Choroid plexus epithelial cell (primary cell): ENCODE measurements around the gene LRRFIP2.
A peak's percentile ranks its signal among the peaks of the same experiment; 100 is the strongest.

Experiments used
- DNase-seq: peaks from one replicate; pipeline ENCODE4 v3.0.0-alpha.2; 2010; ENCODE audit warnings: low read depth
- H3K4me3 ChIP-seq: 2 replicates; pipeline ENCODE4 v1.5.1; 2011; ENCODE audit warnings: low read depth, mild to moderate bottlenecking, control low read depth, low read length, moderate library complexity
- TF ChIP-seq, protein P1 (sequence below): conservative IDR thresholded peaks from 2 replicates; pipeline ENCODE4 v1.5.1; 2011; ENCODE audit warnings: low read depth, mild to moderate bottlenecking, control low read depth, inconsistent platforms, low read length, moderate library complexity

Gene LRRFIP2

DNA sequence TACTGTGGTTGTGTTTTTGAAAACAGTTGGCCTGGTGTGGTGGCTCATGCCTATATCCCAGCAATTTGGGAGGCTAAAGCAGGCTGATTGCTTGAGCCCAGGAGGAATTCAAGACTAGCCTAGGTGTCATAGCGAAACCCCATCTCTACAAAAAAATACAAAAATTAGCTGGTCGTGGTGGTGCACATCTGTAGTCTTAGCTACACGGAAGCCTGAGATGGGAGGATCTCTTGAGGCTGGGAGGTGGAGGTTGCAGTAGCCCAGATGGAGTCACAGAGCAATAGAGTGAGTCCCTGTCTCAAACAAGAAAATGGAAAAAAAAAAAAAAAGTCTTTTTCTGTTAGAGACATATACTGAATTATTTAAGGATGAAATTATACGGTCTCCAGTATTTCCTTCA lies 14.7 kb upstream of the LRRFIP2 start:
- DNase-seq: no peak
- H3K4me3 ChIP-seq: no peak overlapping the region
- TF ChIP-seq, protein P1, sequence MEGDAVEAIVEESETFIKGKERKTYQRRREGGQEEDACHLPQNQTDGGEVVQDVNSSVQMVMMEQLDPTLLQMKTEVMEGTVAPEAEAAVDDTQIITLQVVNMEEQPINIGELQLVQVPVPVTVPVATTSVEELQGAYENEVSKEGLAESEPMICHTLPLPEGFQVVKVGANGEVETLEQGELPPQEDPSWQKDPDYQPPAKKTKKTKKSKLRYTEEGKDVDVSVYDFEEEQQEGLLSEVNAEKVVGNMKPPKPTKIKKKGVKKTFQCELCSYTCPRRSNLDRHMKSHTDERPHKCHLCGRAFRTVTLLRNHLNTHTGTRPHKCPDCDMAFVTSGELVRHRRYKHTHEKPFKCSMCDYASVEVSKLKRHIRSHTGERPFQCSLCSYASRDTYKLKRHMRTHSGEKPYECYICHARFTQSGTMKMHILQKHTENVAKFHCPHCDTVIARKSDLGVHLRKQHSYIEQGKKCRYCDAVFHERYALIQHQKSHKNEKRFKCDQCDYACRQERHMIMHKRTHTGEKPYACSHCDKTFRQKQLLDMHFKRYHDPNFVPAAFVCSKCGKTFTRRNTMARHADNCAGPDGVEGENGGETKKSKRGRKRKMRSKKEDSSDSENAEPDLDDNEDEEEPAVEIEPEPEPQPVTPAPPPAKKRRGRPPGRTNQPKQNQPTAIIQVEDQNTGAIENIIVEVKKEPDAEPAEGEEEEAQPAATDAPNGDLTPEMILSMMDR: no peak

DNA sequence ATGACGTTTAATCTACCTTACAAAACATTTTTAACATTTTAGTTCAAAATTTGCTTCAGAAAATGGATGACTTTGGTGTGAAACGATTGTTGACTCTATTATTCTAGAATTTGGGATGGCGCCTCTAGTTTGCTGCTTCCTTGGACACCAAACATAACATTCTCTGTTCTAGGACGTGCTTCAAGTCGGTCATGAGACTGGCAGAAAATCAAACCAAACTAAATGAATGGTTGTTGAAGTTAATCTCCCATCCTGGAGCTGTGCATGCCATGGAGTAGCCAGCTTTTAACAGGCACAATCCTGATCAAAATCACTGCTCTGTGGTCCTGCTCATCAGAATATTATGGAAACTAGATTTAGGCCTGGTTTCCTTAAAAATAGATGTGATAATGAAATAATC lies 9.6 kb upstream of the LRRFIP2 start:
- H3K4me3 ChIP-seq: no peak overlapping the region
- TF ChIP-seq, protein P1: no peak
- no peak for DNase-seq

DNA sequence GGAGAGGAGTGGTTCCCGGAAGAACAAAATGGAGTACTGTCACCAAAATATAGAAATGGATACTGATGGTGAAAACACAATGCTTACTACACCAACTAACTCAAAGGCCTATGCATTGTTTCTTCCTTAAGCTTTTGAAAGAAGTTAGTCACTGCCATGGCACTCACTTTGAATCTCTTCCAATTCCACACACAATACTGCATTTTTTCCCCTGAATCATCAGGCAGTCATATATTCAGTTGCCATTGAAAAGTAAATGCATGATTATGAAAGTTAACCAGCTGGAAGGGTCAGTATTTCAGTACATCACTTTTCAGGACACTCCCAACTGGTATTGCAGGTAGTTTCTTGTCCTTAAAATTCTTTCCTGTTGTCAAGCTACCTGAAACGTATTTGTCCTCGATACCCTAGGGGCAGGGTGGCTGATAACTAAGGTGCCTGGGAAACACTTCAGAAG lies 9.0 kb upstream of the LRRFIP2 start:
- TF ChIP-seq, protein P1: no peak
- no peak overlapping the region for H3K4me3 ChIP-seq
- DNase-seq: peak; percentile 93

DNA sequence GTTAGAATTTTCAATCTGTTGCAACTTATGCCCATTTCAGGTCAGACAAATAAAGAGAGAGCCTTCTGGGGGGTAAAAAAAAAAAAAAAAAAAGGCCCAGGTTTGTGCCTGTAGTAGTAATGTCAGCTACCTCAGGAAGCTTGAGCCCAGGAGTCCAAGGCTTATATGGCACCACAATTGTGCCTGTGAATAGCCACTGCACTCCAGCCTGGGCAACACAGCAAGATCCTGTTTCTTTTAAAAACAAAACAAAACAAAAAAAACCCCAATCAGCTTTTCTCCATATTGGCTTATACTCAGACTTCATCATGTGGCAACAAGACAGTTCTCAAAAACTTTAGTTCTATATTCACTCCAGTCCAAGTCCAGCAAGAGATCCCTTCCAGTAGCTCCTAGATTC lies 8.4 kb upstream of the LRRFIP2 start:
- TF ChIP-seq, protein P1: no peak
- no peak overlapping the region for H3K4me3 ChIP-seq
- DNase-seq: no peak

DNA sequence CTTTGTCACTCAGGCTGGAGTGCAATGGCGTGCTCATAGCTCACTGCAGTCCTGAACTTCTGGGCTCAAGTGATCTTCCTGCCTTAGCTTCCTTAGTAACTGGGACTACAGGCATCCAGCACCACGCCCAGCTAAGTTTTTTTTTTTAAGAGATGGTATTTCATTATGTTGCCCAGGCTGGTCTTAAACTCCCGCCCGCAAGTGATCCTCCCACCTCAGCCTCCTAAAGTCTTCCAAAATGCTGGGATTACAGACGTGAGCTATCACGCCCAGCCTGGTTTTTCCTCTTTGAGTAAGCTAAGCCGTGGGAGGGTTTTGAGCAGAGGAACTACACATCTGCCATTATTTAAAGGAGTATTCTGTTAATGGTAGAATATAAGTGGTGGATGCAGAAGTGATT lies 7.4 kb upstream of the LRRFIP2 start:
- TF ChIP-seq, protein P1: no peak
- H3K4me3 ChIP-seq: no peak overlapping the region
- no peak for DNase-seq

DNA sequence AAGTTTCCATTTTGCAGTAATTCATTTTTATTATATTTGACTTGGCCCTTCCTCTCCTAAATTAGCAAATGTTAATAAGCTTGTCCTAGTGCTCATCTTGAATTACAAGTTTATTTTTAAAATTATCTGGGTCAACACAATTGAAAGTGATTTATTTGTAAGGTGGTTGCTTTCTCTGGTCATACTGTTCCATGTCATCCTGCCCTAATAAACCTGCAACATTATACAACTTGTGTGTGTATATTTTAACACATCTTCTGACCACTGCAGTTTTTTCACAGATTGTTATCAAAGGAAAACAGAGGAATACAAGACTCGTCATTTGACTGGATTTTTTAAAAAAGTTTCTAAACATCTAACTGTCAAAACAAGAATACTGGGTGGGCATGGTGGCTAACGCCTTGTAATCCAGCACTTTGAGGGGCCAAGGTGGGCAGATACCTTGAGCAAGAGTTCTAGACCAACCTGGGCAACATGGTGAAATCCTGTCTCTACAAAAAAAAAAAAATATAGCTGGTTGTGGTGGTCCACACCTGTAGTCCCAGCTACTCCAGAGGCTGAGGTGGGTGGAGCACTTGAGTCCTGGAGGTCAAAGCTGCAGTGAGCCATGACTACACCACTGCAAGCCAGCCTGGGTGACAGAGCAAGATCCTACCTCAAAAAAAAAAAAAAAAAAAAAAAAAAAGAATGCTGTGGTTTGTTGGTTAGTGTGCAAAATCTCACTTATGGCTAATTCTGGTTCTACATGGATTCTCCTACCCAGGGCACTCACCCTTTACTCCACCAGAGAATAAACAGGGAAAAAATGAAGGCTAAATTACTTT lies 5.0 kb upstream of the LRRFIP2 start:
- DNase-seq: no peak
- TF ChIP-seq, protein P1: no peak
- H3K4me3 ChIP-seq: no peak overlapping the region

DNA sequence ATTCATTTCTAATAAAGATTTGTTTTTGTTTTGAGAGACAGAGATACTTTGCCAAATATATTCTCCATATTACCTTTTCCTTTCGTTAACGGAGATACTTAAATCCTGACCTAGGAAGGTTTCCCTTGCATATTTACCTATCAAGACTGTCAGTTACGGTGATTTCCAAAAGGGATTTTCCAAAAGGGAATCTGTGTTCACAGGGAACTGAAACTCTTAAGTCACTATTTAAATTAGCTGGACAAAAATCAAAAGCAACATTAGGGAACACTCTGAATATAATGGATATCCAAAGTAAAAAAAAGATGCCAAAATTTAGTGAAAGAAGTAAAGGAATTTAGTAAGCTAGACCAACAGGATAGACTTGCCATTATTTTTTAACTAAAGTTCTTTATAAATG lies 576 bp downstream of the LRRFIP2 start:
- DNase-seq: no peak
- TF ChIP-seq, protein P1: no peak
- H3K4me3 ChIP-seq: no peak overlapping the region
